ENCODE data around the gene IL27RA.
"Not testable (repeated sequence)": the region's sequence is repeated elsewhere in the genome, so short reads cannot be mapped to it uniquely, and the experiment has no call there.

The IL27RA gene

DNA sequence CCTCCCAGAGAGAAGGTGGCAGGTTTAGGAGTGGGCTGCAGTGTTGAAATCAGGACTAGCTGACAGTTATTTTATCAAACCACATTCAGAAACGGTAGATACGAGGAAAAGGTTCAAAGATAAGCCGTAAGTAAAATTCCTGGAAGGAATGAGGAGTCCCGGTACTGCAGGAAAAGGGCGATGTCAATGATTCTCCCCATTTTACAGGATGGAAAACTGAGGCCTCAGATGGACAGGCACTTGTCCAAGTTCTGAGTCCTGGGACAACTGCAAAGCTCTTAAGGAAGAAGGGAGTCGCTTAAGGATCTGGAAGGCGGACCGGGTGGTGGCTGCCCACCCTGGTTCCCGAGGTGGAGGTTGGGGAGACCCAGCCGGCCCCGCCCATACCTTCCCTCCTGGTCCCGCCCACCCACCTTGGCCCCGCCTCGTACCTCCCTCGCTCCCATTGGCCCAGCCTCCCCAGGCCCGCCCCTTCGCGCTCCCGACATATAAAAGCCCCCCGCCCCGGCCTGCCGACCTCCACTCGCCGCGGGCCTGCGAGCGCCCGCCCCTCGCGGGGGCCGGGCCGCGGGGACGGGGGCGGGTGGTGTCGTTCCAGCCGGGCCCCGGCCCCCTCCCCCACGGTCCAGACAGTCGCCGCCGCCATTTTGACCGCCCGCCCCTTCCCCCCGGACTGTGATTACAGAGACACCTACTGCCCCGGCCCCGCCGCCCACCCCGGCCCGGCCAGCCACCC, 26.0 kb upstream of the IL27RA start:
- in situ Hi-C loops (cut with MboI; ENCODE audit: low sequenced_read_pairs, unreplicated experiment) = no loop called here
- DNase-seq (ENCODE audit: low spot score) = peak; percentile 90
- TF ChIP-seq, protein P1, sequence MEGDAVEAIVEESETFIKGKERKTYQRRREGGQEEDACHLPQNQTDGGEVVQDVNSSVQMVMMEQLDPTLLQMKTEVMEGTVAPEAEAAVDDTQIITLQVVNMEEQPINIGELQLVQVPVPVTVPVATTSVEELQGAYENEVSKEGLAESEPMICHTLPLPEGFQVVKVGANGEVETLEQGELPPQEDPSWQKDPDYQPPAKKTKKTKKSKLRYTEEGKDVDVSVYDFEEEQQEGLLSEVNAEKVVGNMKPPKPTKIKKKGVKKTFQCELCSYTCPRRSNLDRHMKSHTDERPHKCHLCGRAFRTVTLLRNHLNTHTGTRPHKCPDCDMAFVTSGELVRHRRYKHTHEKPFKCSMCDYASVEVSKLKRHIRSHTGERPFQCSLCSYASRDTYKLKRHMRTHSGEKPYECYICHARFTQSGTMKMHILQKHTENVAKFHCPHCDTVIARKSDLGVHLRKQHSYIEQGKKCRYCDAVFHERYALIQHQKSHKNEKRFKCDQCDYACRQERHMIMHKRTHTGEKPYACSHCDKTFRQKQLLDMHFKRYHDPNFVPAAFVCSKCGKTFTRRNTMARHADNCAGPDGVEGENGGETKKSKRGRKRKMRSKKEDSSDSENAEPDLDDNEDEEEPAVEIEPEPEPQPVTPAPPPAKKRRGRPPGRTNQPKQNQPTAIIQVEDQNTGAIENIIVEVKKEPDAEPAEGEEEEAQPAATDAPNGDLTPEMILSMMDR (IDR thresholded peaks at IDR 0.05; ENCODE audit: borderline replicate concordance, control extremely low read depth, extremely low read depth, insufficient read depth, missing control alignments) = no peak

GRCh38 chr19:14006085-14006765, 25.3 kb upstream of the IL27RA start, which contains the start of gene RFX1:
RFX1 (minus strand) TSS chr19:14006320; CDS start chr19:13993843, 12,477 bp downstream.
- in situ Hi-C loops (cut with MboI; ENCODE audit: low sequenced_read_pairs, unreplicated experiment) = no loop called here
- TF ChIP-seq, protein P1 (IDR thresholded peaks at IDR 0.05; ENCODE audit: borderline replicate concordance, control extremely low read depth, extremely low read depth, insufficient read depth, missing control alignments) = no peak
- DNase-seq (ENCODE audit: low spot score) = peak; percentile 91

DNA sequence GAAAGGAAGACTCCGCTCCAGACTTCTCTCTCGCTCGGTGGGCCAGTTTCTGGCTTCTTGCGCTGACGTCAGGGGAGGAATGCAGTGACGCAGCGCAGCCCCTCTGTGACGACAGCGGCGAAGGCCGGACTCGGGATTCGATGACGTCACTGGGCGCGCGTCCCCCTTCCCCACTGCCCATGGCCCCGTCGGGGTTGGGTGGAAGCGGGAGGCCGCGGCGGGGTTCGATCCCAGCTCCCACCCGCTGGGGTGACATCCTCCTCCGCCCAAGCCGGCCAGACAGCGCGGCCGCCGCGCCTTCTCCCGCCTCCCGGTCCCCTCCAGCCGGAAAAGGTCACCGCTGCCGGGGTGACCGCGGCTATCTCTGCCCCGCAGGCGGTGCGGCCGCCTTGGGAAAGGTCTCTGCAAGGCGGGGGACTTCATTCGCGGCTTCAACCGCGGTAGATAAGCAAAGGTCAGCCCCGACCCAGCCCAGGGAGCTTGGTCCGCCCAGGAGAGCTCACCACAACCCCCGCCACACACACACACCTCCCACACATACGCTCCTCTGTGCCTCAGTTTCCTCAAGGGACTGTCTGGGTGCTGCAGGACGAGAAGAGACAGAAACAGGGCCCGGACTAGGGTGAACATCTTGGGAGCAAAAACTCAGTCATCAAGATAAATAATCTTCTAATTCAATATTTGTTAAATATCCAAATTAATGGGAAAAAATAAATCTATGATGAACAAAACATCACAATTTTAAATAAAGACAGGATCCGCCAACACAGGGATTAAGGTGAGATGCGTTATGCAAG, 24.6 kb upstream of the IL27RA start:
- TF ChIP-seq, protein P1 (IDR thresholded peaks at IDR 0.05; ENCODE audit: borderline replicate concordance, control extremely low read depth, extremely low read depth, insufficient read depth, missing control alignments) = no peak
- in situ Hi-C loops (cut with MboI; ENCODE audit: low sequenced_read_pairs, unreplicated experiment) = no loop called here

DNA sequence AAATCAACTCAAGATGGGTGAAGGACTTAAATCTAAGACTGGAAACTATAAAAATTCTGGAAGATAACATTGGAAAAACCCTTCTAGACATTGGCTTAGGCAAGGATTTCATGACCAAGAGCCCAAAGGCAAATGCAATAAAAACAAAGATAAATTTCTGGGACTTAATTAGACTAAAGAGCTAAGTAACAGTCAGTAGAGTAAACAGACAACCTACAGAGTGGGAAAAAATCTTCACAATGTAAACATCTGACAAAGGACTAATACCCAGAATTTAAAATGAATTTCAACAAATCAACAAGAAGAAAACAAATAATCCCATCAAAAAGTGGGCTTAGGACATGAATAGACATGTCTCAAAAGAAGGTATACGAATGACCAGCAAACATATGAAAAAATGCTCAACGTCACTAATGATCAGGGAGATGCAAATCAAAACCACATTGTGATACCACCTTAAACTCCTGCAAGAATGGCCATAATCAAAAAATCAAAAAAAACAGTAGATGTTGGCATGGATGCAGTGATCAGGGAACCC, 19.1 kb upstream of the IL27RA start:
- in situ Hi-C loops (cut with MboI; ENCODE audit: low sequenced_read_pairs, unreplicated experiment) = no loop called here
- DNase-seq (ENCODE audit: low spot score) = no peak
- TF ChIP-seq, protein P1 (IDR thresholded peaks at IDR 0.05; ENCODE audit: borderline replicate concordance, control extremely low read depth, extremely low read depth, insufficient read depth, missing control alignments) = no peak

More for the DNA sequence above, 24.6 kb upstream of the IL27RA start:
- no peak for DNase-seq (ENCODE audit: low spot score)

DNA sequence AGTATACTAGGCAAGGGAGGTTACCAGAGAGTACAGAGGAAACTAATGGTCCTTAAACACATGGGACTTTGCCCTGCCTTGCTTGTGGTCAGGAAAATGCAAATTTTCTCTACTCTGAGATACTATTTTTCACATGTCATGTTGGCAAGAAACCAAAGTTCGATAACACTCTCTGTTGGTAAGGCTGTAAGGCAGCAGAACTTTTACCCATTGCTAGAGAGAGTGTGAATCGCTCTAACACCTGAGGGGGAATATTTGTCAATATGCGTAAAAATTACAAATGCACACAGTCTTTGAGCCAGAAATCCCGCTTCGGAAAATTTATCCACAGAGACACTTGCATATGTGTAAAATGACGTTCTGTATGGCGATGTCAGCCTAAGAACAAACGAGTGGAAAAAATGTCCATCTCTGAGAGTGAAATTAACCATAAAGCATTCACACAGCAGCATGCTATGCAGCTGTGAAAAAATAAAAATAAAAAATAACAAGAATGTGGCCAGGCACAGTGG, 16.0 kb upstream of the IL27RA start:
- TF ChIP-seq, protein P1 (IDR thresholded peaks at IDR 0.05; ENCODE audit: borderline replicate concordance, control extremely low read depth, extremely low read depth, insufficient read depth, missing control alignments) = no peak
- in situ Hi-C loops (cut with MboI; ENCODE audit: low sequenced_read_pairs, unreplicated experiment) = no loop called here
- peak; percentile 74 for DNase-seq (ENCODE audit: low spot score)

DNA sequence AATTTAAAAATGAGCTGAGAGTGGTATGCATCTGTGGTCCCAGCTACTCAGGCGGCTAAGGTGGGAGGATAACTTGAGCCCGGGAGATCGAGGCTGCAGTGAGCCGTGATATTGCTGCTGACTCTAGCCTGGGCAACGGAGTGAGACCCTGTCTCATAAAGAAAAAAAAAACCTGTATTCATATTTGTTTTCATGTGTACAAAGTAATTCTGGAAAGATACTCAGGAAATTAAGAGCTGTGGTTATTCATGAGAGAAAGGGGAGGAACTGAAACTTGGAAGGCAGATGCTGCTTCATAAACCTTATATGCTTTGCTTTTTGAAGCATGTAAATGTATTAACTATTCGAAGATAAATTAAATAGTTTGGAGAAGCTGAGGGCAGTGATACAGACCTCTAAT, 12.5 kb upstream of the IL27RA start:
- no peak for DNase-seq (ENCODE audit: low spot score)
- TF ChIP-seq, protein P1 (IDR thresholded peaks at IDR 0.05; ENCODE audit: borderline replicate concordance, control extremely low read depth, extremely low read depth, insufficient read depth, missing control alignments) = no peak
- in situ Hi-C loops (cut with MboI; ENCODE audit: low sequenced_read_pairs, unreplicated experiment) = no loop called here

GRCh38 chr19:14019739-14020138, 11.8 kb upstream of the IL27RA start:
- in situ Hi-C loops (cut with MboI; ENCODE audit: low sequenced_read_pairs, unreplicated experiment); DNase-seq (ENCODE audit: low spot score): not testable (repeated sequence)

All from GM13976 (cell line).